Neural progenitor cell (in vitro differentiated cells): ENCODE data around the gene GSAP. TPM values are rescaled to one million over a fixed set of nuclear protein-coding genes. Genes with fewer than 3 reads are reported as not detected.

ENCODE experiments used
- DNase-seq: peaks from one replicate; pipeline ENCODE4 v3.0.0-alpha.2; 2016; ENCODE audit warnings: low spot score
- H2AFZ ChIP-seq: fragments of 200-600 bp; sonication (generic); replicated peaks from 2 replicates; pipeline ENCODE4 v1.6.1; 2016; ENCODE audit warnings: antibody characterized with exemption
- H3F3A ChIP-seq: fragments of 200-600 bp; sonication (generic); 2 replicates; pipeline ENCODE4 v1.6.1; 2016; ENCODE audit warnings: antibody characterized with exemption, low read depth
- H3K27ac ChIP-seq: fragments of 200-600 bp; sonication (generic); 2 replicates; pipeline ENCODE4 v1.5.1; 2016; ENCODE audit warnings: mild to moderate bottlenecking
- H3K27me3 ChIP-seq: fragments of 200-600 bp; sonication (generic); 2 replicates; pipeline ENCODE4 v1.6.1; 2016; ENCODE audit warnings: mild to moderate bottlenecking, moderate library complexity
- H3K36me3 ChIP-seq: fragments of 200-600 bp; sonication (generic); 2 replicates; pipeline ENCODE4 v1.5.1; 2016
- H3K4me1 ChIP-seq: fragments of 200-600 bp; sonication (generic); 2 replicates; pipeline ENCODE4 v1.6.1; 2016; ENCODE audit warnings: mixed run types
- H3K4me2 ChIP-seq: fragments of 200-600 bp; sonication (generic); 2 replicates; pipeline ENCODE4 v1.6.1; 2016
- H3K4me3 ChIP-seq: fragments of 200-600 bp; sonication (generic); 2 replicates; pipeline ENCODE4 v1.5.1; 2016
- H3K79me2 ChIP-seq: fragments of 200-600 bp; sonication (generic); 2 replicates; pipeline ENCODE4 v1.6.1; 2016; ENCODE audit warnings: low read depth
- H3K9ac ChIP-seq: fragments of 200-600 bp; sonication (generic); 2 replicates; pipeline ENCODE4 v1.6.1; 2016
- H3K9me3 ChIP-seq: fragments of 200-600 bp; sonication (generic); 2 replicates; pipeline ENCODE4 v1.5.1; 2016; ENCODE audit warnings: low read depth
- H4K20me1 ChIP-seq: fragments of 200-600 bp; sonication (generic); 2 replicates; pipeline ENCODE4 v1.6.1; 2016; ENCODE audit warnings: low read depth
- H3K27ac Mint-ChIP-seq: 3 replicates; pipeline ENCODE4 v1.8.0; 2021; ENCODE audit warnings: mixed read lengths
- H3K27me3 Mint-ChIP-seq: 2 replicates; pipeline ENCODE4 v1.8.0; 2022; ENCODE audit warnings: low read depth, mild to moderate bottlenecking, inconsistent platforms, moderate library complexity, mixed read lengths; ENCODE audit not compliant: insufficient read depth
- H3K36me3 Mint-ChIP-seq: 3 replicates; pipeline ENCODE4 v1.8.0; 2021; ENCODE audit warnings: mixed read lengths
- H3K4me1 Mint-ChIP-seq: 3 replicates; pipeline ENCODE4 v1.8.0; 2021; ENCODE audit warnings: mixed read lengths
- H3K4me3 Mint-ChIP-seq: 3 replicates; pipeline ENCODE4 v1.8.0; 2021; ENCODE audit warnings: mild to moderate bottlenecking, moderate library complexity, mixed read lengths
- H3K9me3 Mint-ChIP-seq: 3 replicates; pipeline ENCODE4 v1.8.0; 2020; ENCODE audit warnings: mixed read lengths
- CTCF ChIP-seq: fragments of 200-600 bp; sonication (generic); IDR thresholded peaks from 2 replicates; pipeline ENCODE4 v1.5.1; 2017; ENCODE audit warnings: antibody characterized with exemption, mild to moderate bottlenecking
- EZH2 ChIP-seq: fragments of 200-600 bp; sonication (generic); IDR thresholded peaks from 2 replicates; pipeline ENCODE4 v1.6.1; 2017; ENCODE audit warnings: antibody characterized with exemption, mild to moderate bottlenecking, moderate library complexity
- EZH2phosphoT487 ChIP-seq: fragments of 200-600 bp; sonication (generic); IDR thresholded peaks from 2 replicates; pipeline ENCODE4 v1.6.1; 2017; ENCODE audit warnings: antibody characterized with exemption
- total RNA-seq: library from RNA; depleted of rRNA; stranded (reverse); fragments of >200 nt; gene quantifications from 2 replicates; pipeline ENCODE4 v1.2.3, GENCODE V29; 2015; ENCODE audit warnings: low replicate concordance

GSAP gene
- total RNA-seq, 1 donor from 2014 or later, result 2.6 TPM

- no peak overlapping the region for H3K27ac ChIP-seq
- H3K4me2 ChIP-seq, result no peak overlapping the region
- no peak overlapping the region for H3K4me3 Mint-ChIP-seq
- no peak overlapping the region for H3K9ac ChIP-seq
- H3K9me3 Mint-ChIP-seq, result no peaks in the 10 kb centered on the region
- H2AFZ ChIP-seq, result no peak overlapping the region
- H3K27me3 ChIP-seq, result no peaks in the 10 kb centered on the region
- H3K9me3 ChIP-seq, result no peaks in the 10 kb centered on the region
- H3K27ac Mint-ChIP-seq, result no peak overlapping the region
- no peak overlapping the region for H3K4me3 ChIP-seq
- H3K4me1 Mint-ChIP-seq, result peaks cover 10% of the 10 kb centered on the region
- no peaks in the 10 kb centered on the region for H3K79me2 ChIP-seq
- no peaks in the 10 kb centered on the region for H3F3A ChIP-seq
- H3K36me3 Mint-ChIP-seq, result no peaks in the 10 kb centered on the region
- no peaks in the 10 kb centered on the region for H3K4me1 ChIP-seq
- DNase-seq, result no peak
- no peaks in the 10 kb centered on the region for H4K20me1 ChIP-seq
- H3K27me3 Mint-ChIP-seq, result peaks cover 7% of the 10 kb centered on the region
- no peaks in the 10 kb centered on the region for H3K36me3 ChIP-seq
- no peak for TF ChIP-seq EZH2phosphoT487
- no peak for TF ChIP-seq CTCF
- no peak for TF ChIP-seq EZH2
These were observed 33.6 kb downstream of the GSAP start for GRCh38 chr7:77382532-77382931.

- Histone ChIP-seq H3K9ac (no peak overlapping the region), H4K20me1 (no peaks in the 10 kb centered on the region), H3K9me3 (no peaks in the 10 kb centered on the region), H3F3A (no peaks in the 10 kb centered on the region), H3K79me2 (no peaks in the 10 kb centered on the region), H3K36me3 (no peaks in the 10 kb centered on the region), H2AFZ (no peak overlapping the region), H3K4me1 (peaks cover 5% of the 10 kb centered on the region), H3K27ac (no peak overlapping the region), H3K4me2 (no peak overlapping the region), H3K4me3 (no peak overlapping the region), H3K27me3 (no peaks in the 10 kb centered on the region)
- H3K9me3 Mint-ChIP-seq, result no peaks in the 10 kb centered on the region
- H3K4me1 Mint-ChIP-seq, result peaks cover 12% of the 10 kb centered on the region
- DNase-seq, result no peak
- no peak overlapping the region for H3K4me3 Mint-ChIP-seq
- no peaks in the 10 kb centered on the region for H3K27me3 Mint-ChIP-seq
- no peaks in the 10 kb centered on the region for H3K36me3 Mint-ChIP-seq
- TF ChIP-seq CTCF (no peak), EZH2phosphoT487 (no peak), EZH2 (no peak)
- no peak overlapping the region for H3K27ac Mint-ChIP-seq
These were observed 37.6 kb downstream of the GSAP start for GRCh38 chr7:77378584-77378983.

GRCh38 chr7:77370606-77371005 lies 45.5 kb downstream of the GSAP start:
- DNase-seq, result no peak
- Mint-ChIP-seq H3K27ac (no peak overlapping the region), H3K4me3 (no peak overlapping the region), H3K9me3 (peaks cover 9% of the 10 kb centered on the region), H3K4me1 (peaks cover 7% of the 10 kb centered on the region), H3K27me3 (no peaks in the 10 kb centered on the region), H3K36me3 (peaks cover 4% of the 10 kb centered on the region)
- TF ChIP-seq CTCF (no peak), EZH2 (no peak), EZH2phosphoT487 (no peak)
- Histone ChIP-seq H3F3A (no peaks in the 10 kb centered on the region), H3K36me3 (no peaks in the 10 kb centered on the region), H4K20me1 (no peaks in the 10 kb centered on the region), H3K27ac (no peak overlapping the region), H2AFZ (no peak overlapping the region), H3K4me2 (no peak overlapping the region), H3K9ac (no peak overlapping the region), H3K27me3 (no peaks in the 10 kb centered on the region), H3K9me3 (no peaks in the 10 kb centered on the region), H3K4me1 (peaks cover 5% of the 10 kb centered on the region), H3K4me3 (no peak overlapping the region), H3K79me2 (no peaks in the 10 kb centered on the region)

GRCh38 chr7:77368974-77369373 lies 47.2 kb downstream of the GSAP start:
- H3K27me3 ChIP-seq, result no peaks in the 10 kb centered on the region
- no peak overlapping the region for H2AFZ ChIP-seq
- Mint-ChIP-seq H3K36me3 (peaks cover 4% of the 10 kb centered on the region), H3K27me3 (no peaks in the 10 kb centered on the region), H3K4me1 (no peaks in the 10 kb centered on the region), H3K4me3 (no peak overlapping the region), H3K27ac (no peak overlapping the region), H3K9me3 (peaks cover 9% of the 10 kb centered on the region)
- H3K36me3 ChIP-seq, result no peaks in the 10 kb centered on the region
- no peak overlapping the region for H3K4me3 ChIP-seq
- H3K9me3 ChIP-seq, result no peaks in the 10 kb centered on the region
- H3K4me2 ChIP-seq, result no peak overlapping the region
- H3K9ac ChIP-seq, result no peak overlapping the region
- no peaks in the 10 kb centered on the region for H3K4me1 ChIP-seq
- H3K79me2 ChIP-seq, result no peaks in the 10 kb centered on the region
- H3F3A ChIP-seq, result no peaks in the 10 kb centered on the region
- H4K20me1 ChIP-seq, result no peaks in the 10 kb centered on the region
- TF ChIP-seq CTCF (no peak), EZH2 (no peak), EZH2phosphoT487 (no peak)
- no peak overlapping the region for H3K27ac ChIP-seq
- no peak for DNase-seq
